ENCODE measurements around the gene HK3.

HK3 gene

DNA sequence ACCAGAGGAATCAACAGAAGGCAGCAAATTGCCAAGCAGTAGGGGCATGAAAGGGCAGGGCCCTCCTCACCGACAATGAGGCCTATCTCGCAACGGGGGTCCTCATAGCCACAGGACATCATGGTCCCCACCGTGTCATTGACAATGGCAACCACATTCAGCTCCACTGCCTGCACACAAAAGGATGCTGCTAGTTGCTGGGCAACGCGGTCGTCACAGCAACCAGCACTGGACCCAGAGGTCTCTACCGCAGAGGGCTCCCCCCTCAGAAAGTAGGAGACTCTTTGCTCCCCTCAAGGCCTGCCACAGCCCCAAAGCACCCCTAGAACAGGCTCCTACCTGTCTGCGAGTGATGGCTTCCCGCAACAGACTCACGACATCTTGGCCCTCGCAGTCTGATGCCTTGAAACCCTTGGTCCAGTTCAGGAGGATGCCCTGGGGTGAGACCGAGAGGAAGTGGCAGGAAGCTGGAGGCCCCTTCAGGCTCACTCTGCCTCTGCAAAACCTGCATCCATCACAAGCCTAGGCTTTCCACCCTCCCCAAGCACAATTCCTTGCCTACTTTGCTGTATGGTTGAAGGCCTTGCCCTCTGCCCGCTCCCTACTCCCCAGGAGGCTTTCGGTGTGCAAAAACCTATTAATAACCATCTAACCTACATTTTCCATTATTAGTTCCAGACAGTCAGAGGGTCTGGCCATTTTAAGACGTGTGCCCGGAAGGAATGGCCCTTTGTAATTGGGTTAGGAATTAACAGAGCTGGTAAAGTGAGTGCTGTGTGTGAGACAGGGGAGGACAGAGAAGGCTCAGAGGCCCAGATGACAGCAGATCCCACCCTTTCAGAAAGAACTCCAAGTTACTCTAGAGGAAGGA lies 15.2 kb downstream of the HK3 start:
- no peak for TF ChIP-seq FOXK2 (IDR thresholded peaks at IDR 0.05)
- TF ChIP-seq SUZ12 (IDR thresholded peaks at IDR 0.05), result no peak
- TF ChIP-seq CTBP1 (IDR thresholded peaks at IDR 0.05; ENCODE audit: borderline replicate concordance), result no peak
- no peak for TF ChIP-seq PKNOX1 (IDR thresholded peaks at IDR 0.05)
- no peak for TF ChIP-seq ELF4 (IDR thresholded peaks at IDR 0.05)
- TF ChIP-seq NFRKB (IDR thresholded peaks at IDR 0.05), result no peak
- TF ChIP-seq ARNT (IDR thresholded peaks at IDR 0.05), result no peak
- TF ChIP-seq L3MBTL2 (conservative IDR thresholded peaks at IDR 0.05), result no peak
- no peak for TF ChIP-seq SP1 (IDR thresholded peaks at IDR 0.05)
- no peak for TF ChIP-seq TARDBP (IDR thresholded peaks at IDR 0.05)
- no peak for TF ChIP-seq HDGF (IDR thresholded peaks at IDR 0.05; ENCODE audit: borderline replicate concordance)
- no peak for TF ChIP-seq LEF1 (IDR thresholded peaks at IDR 0.05; ENCODE audit: borderline replicate concordance)
- TF ChIP-seq ZNF384 (IDR thresholded peaks at IDR 0.05), result no peak
- TF ChIP-seq FOXA1 (IDR thresholded peaks at IDR 0.05), result no peak
- no peak for TF ChIP-seq BHLHE40 (IDR thresholded peaks at IDR 0.05; ENCODE audit: borderline replicate concordance)
- TF ChIP-seq FOXM1 (IDR thresholded peaks at IDR 0.05; ENCODE audit: borderline replicate concordance), result no peak
- ChIA-PET CTCF (no interaction called here), POLR2A (no interaction called here)
- no peak for DNase-seq (ENCODE audit: extremely low spot score)

DNA sequence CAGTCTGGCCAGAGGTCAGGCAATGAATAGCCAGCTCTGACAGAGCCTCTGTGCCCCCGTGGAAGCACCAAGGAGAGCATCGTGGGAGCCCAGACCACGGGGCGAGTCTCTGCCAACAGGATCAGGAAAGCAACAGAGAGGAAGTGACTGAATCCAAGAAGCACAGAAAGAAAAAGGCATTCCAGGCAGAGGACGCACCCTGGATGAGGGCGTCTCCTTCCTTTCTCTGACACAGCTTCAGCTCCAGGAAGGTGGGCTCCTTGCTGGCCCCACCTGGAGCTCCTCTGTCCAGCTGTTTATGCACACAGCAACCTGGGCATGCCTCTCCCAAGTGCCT lies 16.6 kb downstream of the HK3 start:
- ChIA-PET POLR2A (no interaction called here), CTCF (no interaction called here)
- TF ChIP-seq SUZ12 (IDR thresholded peaks at IDR 0.05), result no peak
- no peak for TF ChIP-seq HDGF (IDR thresholded peaks at IDR 0.05; ENCODE audit: borderline replicate concordance)
- no peak for TF ChIP-seq NFRKB (IDR thresholded peaks at IDR 0.05)
- TF ChIP-seq PKNOX1 (IDR thresholded peaks at IDR 0.05), result no peak
- TF ChIP-seq BHLHE40 (IDR thresholded peaks at IDR 0.05; ENCODE audit: borderline replicate concordance), result no peak
- no peak for TF ChIP-seq ELF4 (IDR thresholded peaks at IDR 0.05)
- no peak for TF ChIP-seq CTBP1 (IDR thresholded peaks at IDR 0.05; ENCODE audit: borderline replicate concordance)
- no peak for TF ChIP-seq LEF1 (IDR thresholded peaks at IDR 0.05; ENCODE audit: borderline replicate concordance)
- no peak for TF ChIP-seq FOXA1 (IDR thresholded peaks at IDR 0.05)
- TF ChIP-seq FOXM1 (IDR thresholded peaks at IDR 0.05; ENCODE audit: borderline replicate concordance), result no peak
- TF ChIP-seq TARDBP (IDR thresholded peaks at IDR 0.05), result no peak
- no peak for TF ChIP-seq SP1 (IDR thresholded peaks at IDR 0.05)
- TF ChIP-seq ZNF384 (IDR thresholded peaks at IDR 0.05), result no peak
- TF ChIP-seq L3MBTL2 (conservative IDR thresholded peaks at IDR 0.05), result no peak
- no peak for TF ChIP-seq ARNT (IDR thresholded peaks at IDR 0.05)
- no peak for TF ChIP-seq FOXK2 (IDR thresholded peaks at IDR 0.05)
- no peak for DNase-seq (ENCODE audit: extremely low spot score)

DNA sequence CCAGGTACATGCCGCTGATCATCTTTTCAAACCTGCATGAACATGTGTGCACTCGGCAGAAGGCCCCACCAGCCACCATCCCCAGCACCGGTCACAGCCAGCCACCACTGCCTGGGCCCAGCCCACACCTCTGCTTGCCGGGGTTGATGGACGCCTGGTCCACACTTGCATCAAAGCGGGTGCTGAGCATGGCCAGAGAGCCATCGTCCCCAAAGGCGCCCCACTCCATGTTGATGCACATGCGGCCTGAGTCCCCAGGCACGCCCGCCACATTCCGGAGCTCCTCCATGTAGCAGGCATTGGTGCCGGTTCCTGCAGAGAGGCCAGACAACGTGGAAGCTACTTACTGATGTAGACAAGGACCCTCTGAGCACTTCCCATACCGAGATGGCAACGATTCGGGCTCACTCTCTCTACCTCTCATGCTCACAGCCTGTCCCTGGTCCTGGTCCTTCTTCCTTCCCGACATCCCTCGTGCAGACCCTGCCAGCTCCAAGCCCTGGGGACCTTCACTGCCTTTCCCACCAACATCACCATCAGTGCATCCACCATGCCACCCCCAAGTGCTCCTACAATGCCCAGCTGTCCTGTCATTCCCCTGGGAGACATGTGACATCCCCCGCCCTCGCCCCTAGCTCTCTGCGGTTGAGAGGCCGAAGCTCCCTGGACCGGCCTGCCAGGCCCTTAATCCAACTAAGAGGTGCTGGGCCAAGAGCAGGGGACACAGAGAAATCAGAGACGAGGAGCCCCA lies 17.2 kb downstream of the HK3 start:
- POLR2A ChIA-PET, result no interaction called here
- TF ChIP-seq ARNT (IDR thresholded peaks at IDR 0.05), result no peak
- no peak for TF ChIP-seq SUZ12 (IDR thresholded peaks at IDR 0.05)
- TF ChIP-seq CTBP1 (IDR thresholded peaks at IDR 0.05; ENCODE audit: borderline replicate concordance), result no peak
- no peak for TF ChIP-seq HDGF (IDR thresholded peaks at IDR 0.05; ENCODE audit: borderline replicate concordance)
- TF ChIP-seq FOXK2 (IDR thresholded peaks at IDR 0.05), result no peak
- no peak for TF ChIP-seq TARDBP (IDR thresholded peaks at IDR 0.05)
- no peak for TF ChIP-seq ZNF384 (IDR thresholded peaks at IDR 0.05)
- TF ChIP-seq PKNOX1 (IDR thresholded peaks at IDR 0.05), result no peak
- TF ChIP-seq NFRKB (IDR thresholded peaks at IDR 0.05), result no peak
- no peak for DNase-seq (ENCODE audit: extremely low spot score)
- CTCF ChIA-PET, result no interaction called here

DNA sequence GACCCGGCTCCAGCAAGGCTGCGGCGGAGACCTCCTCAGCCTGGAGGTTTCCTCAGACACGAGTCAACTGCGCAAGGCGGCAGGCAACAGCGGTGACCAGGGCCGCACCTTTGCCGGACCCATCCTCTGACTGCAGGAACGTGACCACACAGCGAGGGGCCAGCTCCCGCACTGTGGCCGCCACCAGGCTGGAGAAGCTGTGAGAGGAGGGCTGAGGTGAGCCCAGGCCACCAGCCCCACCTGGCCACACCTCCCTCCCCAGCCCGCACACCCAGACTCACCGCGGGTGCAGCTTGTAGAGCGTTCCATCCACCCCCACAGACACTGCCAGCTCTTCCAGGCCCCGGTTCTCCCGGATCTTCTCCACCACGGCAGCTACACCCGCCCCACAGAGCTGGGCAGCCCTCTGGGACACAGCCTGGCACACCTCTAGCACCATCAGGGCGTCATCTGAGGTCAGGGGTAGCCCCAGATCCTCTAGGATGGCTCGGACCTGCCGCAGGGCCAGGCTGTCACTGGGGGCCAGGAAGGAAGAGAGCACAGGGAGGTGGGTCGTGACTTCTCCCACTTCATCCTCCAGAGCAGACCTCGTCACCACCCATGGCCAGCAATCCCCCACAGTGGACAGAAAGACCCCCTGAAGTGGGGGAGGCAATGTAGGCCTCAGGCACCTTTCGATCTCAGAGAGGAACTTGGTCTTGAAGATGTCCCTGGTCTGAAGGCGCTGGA lies 18.0 kb downstream of the HK3 start:
- no peak for TF ChIP-seq ARNT (IDR thresholded peaks at IDR 0.05)
- TF ChIP-seq SUZ12 (IDR thresholded peaks at IDR 0.05), result no peak
- TF ChIP-seq PKNOX1 (IDR thresholded peaks at IDR 0.05), result no peak
- no peak for TF ChIP-seq FOXA1 (IDR thresholded peaks at IDR 0.05)
- TF ChIP-seq FOXK2 (IDR thresholded peaks at IDR 0.05), result no peak
- TF ChIP-seq ZNF384 (IDR thresholded peaks at IDR 0.05), result no peak
- TF ChIP-seq SP1 (IDR thresholded peaks at IDR 0.05), result no peak
- no peak for TF ChIP-seq ELF4 (IDR thresholded peaks at IDR 0.05)
- no peak for TF ChIP-seq NFRKB (IDR thresholded peaks at IDR 0.05)
- no peak for TF ChIP-seq FOXM1 (IDR thresholded peaks at IDR 0.05; ENCODE audit: borderline replicate concordance)
- no peak for TF ChIP-seq LEF1 (IDR thresholded peaks at IDR 0.05; ENCODE audit: borderline replicate concordance)
- no peak for DNase-seq (ENCODE audit: extremely low spot score)
- POLR2A ChIA-PET, result no interaction called here
- CTCF ChIA-PET, result no interaction called here

All from HEK293T (cell line).